ENCODE data around the gene FAM210A. TPM values are rescaled to one million over a fixed set of nuclear protein-coding genes. Genes with fewer than 3 reads are reported as not detected.

The FAM210A gene
- total and polyA plus RNA-seq, 2 donors (not counting 1 experiment from before 2014, with no cell fraction given): 4.2 to 11.4 TPM

DNA sequence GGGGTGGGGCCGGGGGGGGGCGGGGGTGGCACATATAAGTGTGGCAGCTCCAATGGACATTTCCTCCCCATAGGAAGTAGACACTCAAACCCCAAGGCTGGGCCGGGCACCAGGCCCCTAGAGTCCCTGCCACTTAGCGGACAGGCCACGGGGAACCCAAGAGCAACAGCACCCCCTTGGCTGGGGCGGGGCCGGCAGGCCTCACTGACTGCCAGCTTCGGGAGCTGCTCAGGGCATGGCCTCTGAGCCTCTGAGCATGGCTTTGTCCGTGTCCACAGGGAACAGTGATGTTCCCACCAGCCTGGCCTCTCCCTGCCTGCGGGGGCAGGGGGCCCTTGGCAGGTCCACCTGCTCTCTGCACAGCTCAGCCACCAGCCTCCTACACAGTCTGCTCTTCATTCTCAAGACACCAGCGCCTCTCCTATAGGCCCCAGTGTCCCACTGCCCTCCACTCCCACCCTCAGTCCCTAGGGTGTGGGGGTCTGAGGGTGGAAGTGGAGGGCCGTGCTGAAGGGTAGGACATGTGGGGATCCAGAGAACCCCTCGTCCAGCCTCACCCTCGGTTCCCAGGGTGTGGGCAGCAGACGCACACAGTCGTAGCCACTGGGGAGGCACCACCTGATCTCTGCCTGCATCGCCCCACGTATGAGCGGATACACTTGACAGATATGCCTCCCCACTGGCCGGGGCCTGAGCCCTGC, 106.7 kb downstream of the FAM210A start:
- no peak overlapping the region for H3K4me2 ChIP-seq (replicated peaks; ENCODE audit: low read depth, low read length, poor library complexity, severe bottlenecking)
- H3K27ac ChIP-seq (ENCODE audit: low read length in 2 of 2): no peak overlapping the region
- peaks cover 87% of the 10 kb centered on the region for H3K79me2 ChIP-seq (ENCODE audit: control insufficient read depth, insufficient read depth, low read length)
- DNase-seq: no peak
- H3K36me3 ChIP-seq (replicated peaks in 1 of 2; ENCODE audit: control extremely low read depth in 1 of 2, control insufficient read depth in 1 of 2, extremely low read depth in 1 of 2, insufficient read depth in 2 of 2, low read length in 1 of 2): peaks cover 0 to 3% of the 10 kb centered on the region in 2 experiments
- H3K9me3 Mint-ChIP-seq (ENCODE audit: insufficient read depth): no peaks in the 10 kb centered on the region
- H3K9me3 ChIP-seq (ENCODE audit: control extremely low read depth in 1 of 3, control insufficient read depth in 2 of 3, insufficient read depth in 1 of 3, low read length in 2 of 3): no peaks in the 10 kb centered on the region
- POLR2A ChIA-PET: interaction anchor here (0.5 kb wide), 1 partner anchor 214 kb away, joined by 4 read pairs; no protein-coding TSS in a partner anchor
- H3K4me1 Mint-ChIP-seq: peaks cover 44% of the 10 kb centered on the region
- no peak for ATAC-seq (ENCODE audit: low read depth)
- no peak overlapping the region for H3K27ac Mint-ChIP-seq
- 92% methylated on average over 17 of the region's 20 CpGs for WGBS (ENCODE audit: insufficient coverage)
- peaks cover 19 to 43% of the 10 kb centered on the region in 2 donors for H3K4me1 ChIP-seq (ENCODE audit: control insufficient read depth in 2 of 2, insufficient read depth in 2 of 2, low read length in 2 of 2)
- intact Hi-C loops (cut with micrococcal nuclease): loop anchor here (10.0 kb wide), 1 partner anchor 735 kb away; the partner anchor contains the start of gene PTPN2
- CTCF ChIA-PET: interaction anchor here (15.6 kb wide), 1 partner anchor 60 kb away, joined by 344 read pairs; no protein-coding TSS in a partner anchor
- TF ChIP-seq EZH2 (IDR thresholded peaks at IDR 0.05; ENCODE audit: borderline replicate concordance, insufficient read depth, low read depth, low read length, poor library complexity, severe bottlenecking): no peak
- H3K4me3 ChIP-seq (ENCODE audit: control extremely low read depth in 1 of 5, extremely low read depth in 1 of 5, insufficient read depth in 1 of 5, low read depth in 2 of 5, low read length in 4 of 5): no peak overlapping the region
- H4K20me1 ChIP-seq (ENCODE audit: control insufficient read depth, insufficient read depth, low read length, poor library complexity, severe bottlenecking): no peaks in the 10 kb centered on the region
- H3K27me3 Mint-ChIP-seq: no peaks in the 10 kb centered on the region
- no peaks in the 10 kb centered on the region for H3K27me3 ChIP-seq (replicated peaks in 1 of 4; ENCODE audit: control extremely low read depth in 1 of 4, control insufficient read depth in 3 of 4, insufficient read depth in 4 of 4, low read length in 3 of 4)
- H3K4me3 Mint-ChIP-seq: no peak overlapping the region
- no peak overlapping the region for H2AFZ ChIP-seq (ENCODE audit: insufficient read depth, low read depth, low read length, poor library complexity, severe bottlenecking)
- no peak overlapping the region for H3K9ac ChIP-seq (ENCODE audit: low read length)

GRCh38 chr18:13618760-13619438, 107.5 kb downstream of the FAM210A start:
- peaks cover 0 to 3% of the 10 kb centered on the region in 2 experiments for H3K36me3 ChIP-seq (replicated peaks in 1 of 2; ENCODE audit: control extremely low read depth in 1 of 2, control insufficient read depth in 1 of 2, extremely low read depth in 1 of 2, insufficient read depth in 2 of 2, low read length in 1 of 2)
- no peak overlapping the region for H2AFZ ChIP-seq (ENCODE audit: insufficient read depth, low read depth, low read length, poor library complexity, severe bottlenecking)
- H3K79me2 ChIP-seq (ENCODE audit: control insufficient read depth, insufficient read depth, low read length): peaks cover 80% of the 10 kb centered on the region
- TF ChIP-seq, protein P1, sequence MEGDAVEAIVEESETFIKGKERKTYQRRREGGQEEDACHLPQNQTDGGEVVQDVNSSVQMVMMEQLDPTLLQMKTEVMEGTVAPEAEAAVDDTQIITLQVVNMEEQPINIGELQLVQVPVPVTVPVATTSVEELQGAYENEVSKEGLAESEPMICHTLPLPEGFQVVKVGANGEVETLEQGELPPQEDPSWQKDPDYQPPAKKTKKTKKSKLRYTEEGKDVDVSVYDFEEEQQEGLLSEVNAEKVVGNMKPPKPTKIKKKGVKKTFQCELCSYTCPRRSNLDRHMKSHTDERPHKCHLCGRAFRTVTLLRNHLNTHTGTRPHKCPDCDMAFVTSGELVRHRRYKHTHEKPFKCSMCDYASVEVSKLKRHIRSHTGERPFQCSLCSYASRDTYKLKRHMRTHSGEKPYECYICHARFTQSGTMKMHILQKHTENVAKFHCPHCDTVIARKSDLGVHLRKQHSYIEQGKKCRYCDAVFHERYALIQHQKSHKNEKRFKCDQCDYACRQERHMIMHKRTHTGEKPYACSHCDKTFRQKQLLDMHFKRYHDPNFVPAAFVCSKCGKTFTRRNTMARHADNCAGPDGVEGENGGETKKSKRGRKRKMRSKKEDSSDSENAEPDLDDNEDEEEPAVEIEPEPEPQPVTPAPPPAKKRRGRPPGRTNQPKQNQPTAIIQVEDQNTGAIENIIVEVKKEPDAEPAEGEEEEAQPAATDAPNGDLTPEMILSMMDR (IDR thresholded peaks at IDR 0.05): no peak
- H3K4me1 ChIP-seq (ENCODE audit: control insufficient read depth in 2 of 2, insufficient read depth in 2 of 2, low read length in 2 of 2): peaks cover 26 to 51% of the 10 kb centered on the region in 2 donors
- no peaks in the 10 kb centered on the region for H3K27me3 ChIP-seq (replicated peaks in 1 of 4; ENCODE audit: control extremely low read depth in 1 of 4, control insufficient read depth in 3 of 4, insufficient read depth in 4 of 4, low read length in 3 of 4)
- ChIA-PET POLR2A (no interaction called here), CTCF (no interaction called here)
- no peak overlapping the region for H3K27ac ChIP-seq (ENCODE audit: low read length in 2 of 2)
- no peaks in the 10 kb centered on the region for H3K9me3 Mint-ChIP-seq (ENCODE audit: insufficient read depth)
- 98% methylated on average over 9 of the region's 13 CpGs for WGBS (ENCODE audit: insufficient coverage)
- no peak overlapping the region for H3K4me2 ChIP-seq (replicated peaks; ENCODE audit: low read depth, low read length, poor library complexity, severe bottlenecking)
- H4K20me1 ChIP-seq (ENCODE audit: control insufficient read depth, insufficient read depth, low read length, poor library complexity, severe bottlenecking): no peaks in the 10 kb centered on the region
- peaks cover 51% of the 10 kb centered on the region for H3K4me1 Mint-ChIP-seq
- no peaks in the 10 kb centered on the region for H3K27me3 Mint-ChIP-seq
- ATAC-seq (ENCODE audit: low read depth): no peak
- DNase-seq: no peak
- H3K9ac ChIP-seq (ENCODE audit: low read length): no peak overlapping the region
- no peak overlapping the region for H3K4me3 ChIP-seq (ENCODE audit: control extremely low read depth in 1 of 5, extremely low read depth in 1 of 5, insufficient read depth in 1 of 5, low read depth in 2 of 5, low read length in 4 of 5)
- intact Hi-C loops (cut with micrococcal nuclease): loop anchor here (10.0 kb wide), 1 partner anchor 734 kb away; the partner anchor contains the start of gene PTPN2
- H3K9me3 ChIP-seq (ENCODE audit: control extremely low read depth in 1 of 3, control insufficient read depth in 2 of 3, insufficient read depth in 1 of 3, low read length in 2 of 3): no peaks in the 10 kb centered on the region
- H3K27ac Mint-ChIP-seq: no peak overlapping the region
- no peak overlapping the region for H3K4me3 Mint-ChIP-seq
